Measurements from ENCODE around the gene DAP. TPM values are rescaled to one million over a fixed set of nuclear protein-coding genes. Genes with fewer than 3 reads are reported as not detected.

DAP gene
- total RNA-seq, 1 donor from 2014 or later, result 38.5 TPM

GRCh38 chr5:10710513-10711128 is 50.4 kb downstream of the DAP start:
- no peak for TF ChIP-seq CTCF (IDR thresholded peaks at IDR 0.05; ENCODE audit: partially characterized antibody, unreplicated experiment)
- peaks cover 6% of the 10 kb centered on the region for H3K27me3 Mint-ChIP-seq (ENCODE audit: unreplicated experiment)
- DNase-seq, result no peak
- H3K36me3 Mint-ChIP-seq (ENCODE audit: unreplicated experiment), result peaks cover 12% of the 10 kb centered on the region
- H3K9me3 Mint-ChIP-seq (ENCODE audit: unreplicated experiment), result peaks cover 6% of the 10 kb centered on the region
- H3K4me1 Mint-ChIP-seq (ENCODE audit: low read depth, unreplicated experiment), result no peaks in the 10 kb centered on the region
- no peak overlapping the region for H3K27ac Mint-ChIP-seq (ENCODE audit: unreplicated experiment)
- H3K4me3 Mint-ChIP-seq (ENCODE audit: unreplicated experiment), result no peak overlapping the region

- no peak for TF ChIP-seq CTCF (IDR thresholded peaks at IDR 0.05; ENCODE audit: partially characterized antibody, unreplicated experiment)
- DNase-seq, result no peak
- H3K4me3 Mint-ChIP-seq (ENCODE audit: unreplicated experiment), result no peak overlapping the region
- peaks cover 6% of the 10 kb centered on the region for H3K9me3 Mint-ChIP-seq (ENCODE audit: unreplicated experiment)
- peaks cover 12% of the 10 kb centered on the region for H3K36me3 Mint-ChIP-seq (ENCODE audit: unreplicated experiment)
- no peaks in the 10 kb centered on the region for H3K4me1 Mint-ChIP-seq (ENCODE audit: low read depth, unreplicated experiment)
- H3K27ac Mint-ChIP-seq (ENCODE audit: unreplicated experiment), result no peak overlapping the region
- H3K27me3 Mint-ChIP-seq (ENCODE audit: unreplicated experiment), result peaks cover 6% of the 10 kb centered on the region
Observed at GRCh38 chr5:10709933-10710332, 51.1 kb downstream of the DAP start.

GRCh38 chr5:10709409-10709808 is 51.6 kb downstream of the DAP start:
- peaks cover 6% of the 10 kb centered on the region for H3K9me3 Mint-ChIP-seq (ENCODE audit: unreplicated experiment)
- DNase-seq, result no peak
- peaks cover 6% of the 10 kb centered on the region for H3K27me3 Mint-ChIP-seq (ENCODE audit: unreplicated experiment)
- H3K36me3 Mint-ChIP-seq (ENCODE audit: unreplicated experiment), result peaks cover 12% of the 10 kb centered on the region
- H3K4me1 Mint-ChIP-seq (ENCODE audit: low read depth, unreplicated experiment), result no peaks in the 10 kb centered on the region
- no peak for TF ChIP-seq CTCF (IDR thresholded peaks at IDR 0.05; ENCODE audit: partially characterized antibody, unreplicated experiment)
- no peak overlapping the region for H3K27ac Mint-ChIP-seq (ENCODE audit: unreplicated experiment)
- no peak overlapping the region for H3K4me3 Mint-ChIP-seq (ENCODE audit: unreplicated experiment)

- H3K4me3 Mint-ChIP-seq (ENCODE audit: unreplicated experiment), result no peak overlapping the region
- H3K9me3 Mint-ChIP-seq (ENCODE audit: unreplicated experiment), result peaks cover 6% of the 10 kb centered on the region
- H3K27ac Mint-ChIP-seq (ENCODE audit: unreplicated experiment), result no peak overlapping the region
- peaks cover 6% of the 10 kb centered on the region for H3K27me3 Mint-ChIP-seq (ENCODE audit: unreplicated experiment)
- TF ChIP-seq CTCF (IDR thresholded peaks at IDR 0.05; ENCODE audit: partially characterized antibody, unreplicated experiment), result no peak
- DNase-seq, result no peak
- peaks cover 5% of the 10 kb centered on the region for H3K36me3 Mint-ChIP-seq (ENCODE audit: unreplicated experiment)
- H3K4me1 Mint-ChIP-seq (ENCODE audit: low read depth, unreplicated experiment), result no peaks in the 10 kb centered on the region
Observed at GRCh38 chr5:10708189-10708944, 52.7 kb downstream of the DAP start.
